Bronchial epithelial cell (primary cell): ENCODE results near the gene SETD7. TPM values are rescaled to one million over a fixed set of nuclear protein-coding genes. Genes with fewer than 3 reads are reported as not detected.
"Not testable (repeated sequence)": the region's sequence is repeated elsewhere in the genome, so short reads cannot be mapped to it uniquely, and the experiment has no call there.

Source experiments
- DNase-seq: peaks from one replicate; pipeline ENCODE4 v3.0.0-alpha.2; 2010; ENCODE audit warnings: low read depth
- FAIRE-seq: peaks from 2 replicates; lab custom pipeline; 2011; peaks lifted over from hg19 to GRCh38; lab: Jason Lieb, UNC
- H3K27me3 ChIP-seq: 2 replicates; pipeline ENCODE4 v1.5.1; 2011; ENCODE audit warnings: low read length; ENCODE audit not compliant: control insufficient read depth, insufficient read depth
- H3K36me3 ChIP-seq: 2 replicates; pipeline ENCODE4 v1.5.1; 2011; ENCODE audit warnings: low read length; ENCODE audit not compliant: control insufficient read depth, insufficient read depth
- H3K4me3 ChIP-seq: 2 replicates; pipeline ENCODE4 v1.5.1; 2011; ENCODE audit warnings: mild to moderate bottlenecking, low read depth, low read length, control low read depth
- total RNA-seq: library from RNA; depleted of rRNA; stranded (reverse); fragments of >200 nt; gene quantifications from 2 replicates; pipeline ENCODE4 v1.2.1, GENCODE V29; 2014
- TF ChIP-seq, protein P1 (sequence below): IDR thresholded peaks from 2 replicates; pipeline ENCODE4 v1.5.1; 2011; ENCODE audit warnings: mild to moderate bottlenecking, moderate library complexity, low read length, control low read depth, inconsistent platforms; ENCODE audit not compliant: insufficient read depth, severe bottlenecking

Gene SETD7
- total RNA-seq, 1 donor from 2014 or later: 45.0 TPM

DNA sequence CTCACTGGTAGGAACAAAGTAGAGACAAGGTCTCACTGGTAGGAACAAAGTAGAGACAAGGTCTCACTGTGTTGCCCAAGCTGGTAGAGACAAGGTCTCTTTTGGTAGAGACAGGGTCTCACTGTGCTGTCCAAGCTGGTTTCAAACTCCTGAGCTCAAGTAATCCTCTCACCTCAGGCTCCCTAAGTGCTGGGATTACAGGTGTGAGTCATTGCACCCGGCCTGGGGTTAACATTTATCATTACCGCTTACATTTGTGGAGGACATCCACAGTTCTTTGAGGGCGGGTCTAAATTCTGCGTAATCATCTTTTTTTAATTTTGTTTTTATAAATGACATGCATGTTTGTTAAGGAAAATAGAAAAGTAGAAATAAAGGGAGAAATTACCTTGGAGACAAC is 90.1 kb downstream of the SETD7 start:
- no peak for FAIRE-seq
- TF ChIP-seq, protein P1, sequence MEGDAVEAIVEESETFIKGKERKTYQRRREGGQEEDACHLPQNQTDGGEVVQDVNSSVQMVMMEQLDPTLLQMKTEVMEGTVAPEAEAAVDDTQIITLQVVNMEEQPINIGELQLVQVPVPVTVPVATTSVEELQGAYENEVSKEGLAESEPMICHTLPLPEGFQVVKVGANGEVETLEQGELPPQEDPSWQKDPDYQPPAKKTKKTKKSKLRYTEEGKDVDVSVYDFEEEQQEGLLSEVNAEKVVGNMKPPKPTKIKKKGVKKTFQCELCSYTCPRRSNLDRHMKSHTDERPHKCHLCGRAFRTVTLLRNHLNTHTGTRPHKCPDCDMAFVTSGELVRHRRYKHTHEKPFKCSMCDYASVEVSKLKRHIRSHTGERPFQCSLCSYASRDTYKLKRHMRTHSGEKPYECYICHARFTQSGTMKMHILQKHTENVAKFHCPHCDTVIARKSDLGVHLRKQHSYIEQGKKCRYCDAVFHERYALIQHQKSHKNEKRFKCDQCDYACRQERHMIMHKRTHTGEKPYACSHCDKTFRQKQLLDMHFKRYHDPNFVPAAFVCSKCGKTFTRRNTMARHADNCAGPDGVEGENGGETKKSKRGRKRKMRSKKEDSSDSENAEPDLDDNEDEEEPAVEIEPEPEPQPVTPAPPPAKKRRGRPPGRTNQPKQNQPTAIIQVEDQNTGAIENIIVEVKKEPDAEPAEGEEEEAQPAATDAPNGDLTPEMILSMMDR: no peak
- no peak for DNase-seq

DNA sequence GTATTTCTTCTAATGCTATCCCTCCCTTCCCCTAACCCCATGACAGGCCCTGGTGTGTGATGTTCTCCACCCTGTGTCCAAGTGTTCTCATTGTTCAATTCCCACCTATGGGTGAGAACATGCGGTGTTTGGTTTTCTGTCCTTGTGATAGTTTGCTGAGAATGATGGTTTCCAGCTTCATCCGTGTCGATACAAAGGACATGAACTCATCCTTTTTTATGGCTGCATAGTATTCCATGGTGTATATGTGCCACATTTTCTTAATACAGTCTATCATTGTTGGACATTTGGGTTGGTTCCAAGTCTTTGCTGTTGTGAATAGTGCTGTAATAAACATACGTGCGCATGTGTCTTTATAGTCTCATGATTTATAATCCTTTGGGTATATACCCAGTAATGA is 91.5 kb downstream of the SETD7 start:
- not testable (repeated sequence) for H3K27me3 ChIP-seq, DNase-seq, FAIRE-seq, H3K36me3 ChIP-seq, H3K4me3 ChIP-seq

More for the DNA sequence above, 90.1 kb downstream of the SETD7 start:
- H3K4me3 ChIP-seq: no peak overlapping the region
- no peaks in the 10 kb centered on the region for H3K36me3 ChIP-seq
- H3K27me3 ChIP-seq: no peaks in the 10 kb centered on the region

DNA sequence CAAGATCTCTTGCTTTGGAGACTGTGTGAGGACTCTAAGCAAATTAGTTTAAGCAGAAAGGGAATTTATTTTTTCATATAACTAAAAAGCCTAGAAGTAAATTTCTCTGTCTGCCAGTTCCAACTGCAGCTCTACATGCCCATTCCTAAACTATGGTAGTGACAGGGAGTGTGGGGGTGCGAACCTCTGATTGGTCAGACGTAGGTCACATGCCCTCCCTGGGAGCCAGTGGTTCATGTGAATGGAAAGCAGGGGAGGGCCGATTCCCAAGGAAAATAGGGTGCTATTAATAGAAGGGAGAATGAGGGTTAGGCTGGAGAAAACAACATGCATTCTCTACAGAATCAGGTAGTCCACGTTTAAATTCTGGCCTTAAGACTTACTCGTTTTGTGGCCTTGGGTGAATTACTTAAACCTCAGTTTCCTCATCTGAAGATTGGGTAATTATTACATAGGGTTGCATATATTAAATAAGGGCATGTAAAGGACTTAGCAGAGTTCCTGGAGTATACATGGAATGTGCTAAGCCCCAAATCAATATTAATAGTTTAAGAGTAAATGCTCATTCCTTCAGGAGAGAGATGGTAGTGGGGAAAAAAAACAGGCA is 94.9 kb downstream of the SETD7 start:
- H3K27me3 ChIP-seq: no peaks in the 10 kb centered on the region
- DNase-seq (no peak), FAIRE-seq (no peak)
- TF ChIP-seq, protein P1: no peak
- no peak overlapping the region for H3K4me3 ChIP-seq
- H3K36me3 ChIP-seq: no peaks in the 10 kb centered on the region

DNA sequence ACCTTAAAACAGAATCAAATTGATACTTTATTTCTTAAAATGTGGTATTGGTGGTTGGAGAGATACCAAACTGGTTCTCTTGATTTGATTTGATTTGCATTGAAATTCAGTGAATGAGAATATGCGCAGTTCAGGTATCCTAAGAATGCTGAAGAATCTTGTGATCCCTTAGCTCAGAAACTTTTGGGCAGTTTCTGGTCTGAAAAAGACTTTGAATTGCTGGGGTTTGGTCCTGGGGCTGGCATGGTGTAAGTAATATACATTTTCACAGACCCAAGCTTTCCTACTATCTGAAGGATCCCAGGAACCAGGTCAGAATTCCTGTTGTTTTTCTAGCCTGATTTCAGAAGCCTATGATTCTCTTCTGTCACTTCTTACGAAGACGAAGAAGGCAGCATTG is 95.5 kb downstream of the SETD7 start:
- FAIRE-seq: no peak
- TF ChIP-seq, protein P1: no peak
- no peaks in the 10 kb centered on the region for H3K36me3 ChIP-seq
- H3K4me3 ChIP-seq: no peak overlapping the region
- H3K27me3 ChIP-seq: no peaks in the 10 kb centered on the region
- no peak for DNase-seq

DNA sequence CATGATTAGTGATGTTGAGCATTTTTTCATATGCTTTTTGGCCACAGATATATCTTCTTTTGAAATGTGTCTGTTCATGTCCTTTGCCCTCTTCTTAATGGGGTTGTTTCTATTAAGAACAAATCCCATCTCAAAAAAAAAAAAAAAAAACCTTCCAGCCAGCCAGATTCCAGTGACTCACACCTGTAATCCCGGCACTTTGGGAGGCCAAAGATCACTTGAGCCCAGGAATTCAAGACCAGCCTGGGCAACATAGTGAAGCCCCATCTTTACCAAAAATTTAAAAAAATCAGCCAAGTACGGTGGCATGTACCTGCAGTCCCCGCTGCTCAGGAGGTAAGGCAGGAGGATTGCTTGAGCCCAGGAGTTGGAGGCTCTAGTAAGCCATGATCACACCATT is 97.0 kb downstream of the SETD7 start:
- Histone ChIP-seq H3K36me3 (no peaks in the 10 kb centered on the region), H3K27me3 (no peaks in the 10 kb centered on the region), H3K4me3 (no peak overlapping the region)
- FAIRE-seq: no peak
- peak; percentile 41 for DNase-seq
- TF ChIP-seq, protein P1: no peak

DNA sequence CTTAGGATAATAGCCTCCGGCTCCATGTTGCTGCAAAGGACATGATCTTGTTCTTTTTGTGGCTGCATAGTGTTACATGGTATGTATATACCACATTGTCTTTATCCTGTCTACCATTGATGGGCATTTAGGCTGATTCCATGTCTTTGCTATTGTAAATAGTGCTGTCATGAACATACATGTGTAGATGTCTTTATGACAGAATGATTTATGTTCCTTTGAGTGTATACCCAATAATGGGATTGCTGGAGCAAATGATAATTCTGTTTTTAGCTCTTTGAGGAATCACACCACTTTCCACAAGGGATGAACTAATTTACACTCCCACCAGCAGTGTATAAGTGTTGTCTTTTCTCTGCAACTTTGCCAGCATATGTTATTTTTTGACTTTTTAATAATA is 97.5 kb downstream of the SETD7 start:
- DNase-seq (no peak), FAIRE-seq (no peak)
- Histone ChIP-seq H3K27me3 (no peaks in the 10 kb centered on the region), H3K36me3 (no peaks in the 10 kb centered on the region), H3K4me3 (no peak overlapping the region)
- TF ChIP-seq, protein P1: no peak
